IMR-90 (cell line): ENCODE results near the gene PTPRS.

Experiments
- BHLHE40 ChIP-seq: fragments of 150-350 bp; IDR thresholded peaks from 2 replicates; pipeline ENCODE4 v1.6.1; 2016; ENCODE audit warnings: mild to moderate bottlenecking, low read depth, low read length
- CHD1 ChIP-seq: IDR thresholded peaks from 2 replicates; pipeline ENCODE4 v1.6.1; 2012; ENCODE audit warnings: low read depth, low read length, improper control_type of control experiment
- CTCF ChIP-seq: conservative IDR thresholded peaks from 2 replicates; pipeline ENCODE4 v1.5.1; 2012; ENCODE audit warnings: mild to moderate bottlenecking, low read depth, low read length, improper control_type of control experiment
- MAZ ChIP-seq: IDR thresholded peaks from 2 replicates; pipeline ENCODE4 v1.6.1; 2012; ENCODE audit warnings: low read depth, mild to moderate bottlenecking, low read length, improper control_type of control experiment, moderate library complexity, borderline replicate concordance
- MXI1 ChIP-seq: IDR thresholded peaks from 2 replicates; pipeline ENCODE4 v1.6.1; 2012; ENCODE audit warnings: low read depth, mild to moderate bottlenecking, low read length, moderate library complexity, borderline replicate concordance
- POLR2A ChIP-seq: IDR thresholded peaks from 2 replicates; pipeline ENCODE4 v1.6.1; 2012; ENCODE audit warnings: mild to moderate bottlenecking, low read depth, low read length
- RFX5 ChIP-seq: IDR thresholded peaks from 2 replicates; pipeline ENCODE4 v1.8.0; 2012; ENCODE audit warnings: low read depth, mild to moderate bottlenecking, low read length, moderate library complexity

- no peak for TF ChIP-seq POLR2A
- TF ChIP-seq CTCF = no peak
- TF ChIP-seq MXI1 = no peak
- no peak for TF ChIP-seq RFX5
- TF ChIP-seq MAZ = 0 out of 2 replicates have a peak, but pooled peaks have one; percentile 27
- TF ChIP-seq CHD1 = no peak
- no peak for TF ChIP-seq BHLHE40
Measured at GRCh38 chr19:5292453-5292821, 48.2 kb downstream of the PTPRS start.
